ENCODE data around the gene METRN. TPM values are rescaled to one million over a fixed set of nuclear protein-coding genes. Genes with fewer than 3 reads are reported as not detected.
A peak's percentile ranks its signal among the peaks of the same experiment; 100 is the strongest.

METRN gene
- total and polyA plus RNA-seq, 10 donors = 7.2 to 31.9 (median 14.6) TPM

DNA sequence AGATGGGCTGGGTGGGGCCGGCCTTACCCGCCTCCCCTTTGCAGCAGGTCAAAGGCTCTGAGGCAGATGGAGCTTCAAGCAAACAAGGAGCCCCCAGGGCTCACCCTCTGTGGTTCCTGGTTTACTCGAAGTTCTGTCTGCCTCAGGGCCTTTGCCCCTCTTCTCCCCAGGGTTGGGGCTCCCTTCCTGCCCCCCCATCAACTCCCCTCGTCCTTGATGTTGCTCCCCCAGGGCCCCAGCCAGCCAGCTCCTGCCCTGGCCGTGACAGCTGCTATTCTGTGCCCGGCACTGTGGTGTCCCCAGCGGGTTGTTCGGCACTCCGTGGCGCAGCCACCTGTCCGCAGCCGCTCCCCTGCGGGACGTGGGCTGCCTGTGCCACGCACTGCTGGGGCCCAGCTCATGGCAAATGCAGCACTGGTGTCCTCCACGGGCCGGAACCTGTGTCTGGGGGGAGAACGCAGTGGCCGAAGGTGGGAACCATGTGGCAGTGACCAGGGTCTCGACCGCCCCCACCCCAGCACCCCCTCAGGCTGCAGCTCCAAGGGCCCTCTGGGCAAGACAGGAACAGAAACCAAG, 4.3 kb upstream of the METRN start:
- Histone ChIP-seq H3K36me3 (no peaks in the 10 kb centered on the region), H3K27ac (no peak overlapping the region), H3K4me3 (no peak overlapping the region), H3K27me3 (replicated peaks in 1 of 7) (peaks cover 8 to 98% (median 57%) of the 10 kb centered on the region in 7 donors), H3K9me3 (no peaks in the 10 kb centered on the region), H3K4me1 (peaks cover 4 to 46% (median 27%) of the 10 kb centered on the region in 6 donors)
- WGBS, 5 donors = 62 to 71% (median 69%) methylated on average over 14 to 21 of the region's 21 CpGs
- no peak for DNase-seq
- intact Hi-C loops (cut with DNase I; ENCODE audit: low total_unique reads) = loop anchor here (5.0 kb wide), 1 partner anchor 77 kb away; the partner anchor contains the start of genes CHTF18 and RPUSD1
- TF ChIP-seq POLR2AphosphoS5 (IDR thresholded peaks at IDR 0.05) (no peak), POLR2A (IDR thresholded peaks at IDR 0.05) (no peak), CTCF (IDR thresholded peaks at IDR 0.05 in 8 of 11, conservative IDR thresholded peaks at IDR 0.05 in 3 of 11) (no peak)

DNA sequence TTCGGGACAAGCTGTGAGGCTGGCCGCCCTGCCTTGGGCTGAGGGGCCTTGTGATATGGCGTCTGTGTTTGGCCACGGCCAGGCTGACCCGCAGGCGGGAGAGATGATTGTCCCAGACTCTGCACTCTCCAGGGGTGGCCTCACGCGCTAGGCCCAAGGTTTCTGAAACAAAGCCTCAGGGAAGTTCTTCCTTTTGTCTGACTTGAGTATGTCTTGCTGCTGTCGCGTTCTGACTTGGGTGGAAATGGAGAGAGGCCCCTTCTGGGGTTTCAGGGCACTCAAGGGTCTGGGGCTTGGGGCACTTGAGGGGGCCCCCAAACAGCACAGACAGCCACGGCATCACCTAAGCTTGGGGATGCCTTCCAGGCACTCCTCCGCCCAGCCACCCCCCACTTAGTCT, 3.8 kb upstream of the METRN start:
- Histone ChIP-seq H3K4me1 (peaks cover 4 to 49% (median 30%) of the 10 kb centered on the region in 6 donors), H3K36me3 (no peaks in the 10 kb centered on the region), H3K27ac (no peak overlapping the region), H3K4me3 (no peak overlapping the region), H3K9me3 (no peaks in the 10 kb centered on the region), H3K27me3 (replicated peaks in 1 of 7) (peaks cover 8 to 98% (median 58%) of the 10 kb centered on the region in 7 donors)
- 72 to 86% (median 77%) methylated on average over 9 to 12 of the region's 12 CpGs for WGBS, 5 donors
- intact Hi-C loops (cut with DNase I; ENCODE audit: low total_unique reads) = loop anchor here (5.0 kb wide), 1 partner anchor 76 kb away; the partner anchor contains the start of genes CHTF18 and RPUSD1
- TF ChIP-seq POLR2AphosphoS5 (IDR thresholded peaks at IDR 0.05) (no peak), CTCF (IDR thresholded peaks at IDR 0.05 in 8 of 11, conservative IDR thresholded peaks at IDR 0.05 in 3 of 11) (no peak), POLR2A (IDR thresholded peaks at IDR 0.05) (no peak)
- DNase-seq = no peak

GRCh38 chr16:711548-712320, 3.2 kb upstream of the METRN start:
- H3K4me1 ChIP-seq = peaks cover 4 to 49% (median 33%) of the 10 kb centered on the region in 6 donors
- no peak overlapping the region for H3K27ac ChIP-seq
- H3K9me3 ChIP-seq = no peaks in the 10 kb centered on the region
- peaks cover 8 to 98% (median 58%) of the 10 kb centered on the region in 7 donors for H3K27me3 ChIP-seq (replicated peaks in 1 of 7)
- peak; percentile 54 to 77 (median 67) for TF ChIP-seq POLR2AphosphoS5 (IDR thresholded peaks at IDR 0.05)
- TF ChIP-seq POLR2A (IDR thresholded peaks at IDR 0.05) = no peak
- peak; percentile 76 to 99 (median 95) for TF ChIP-seq CTCF (IDR thresholded peaks at IDR 0.05 in 8 of 11, conservative IDR thresholded peaks at IDR 0.05 in 3 of 11)
- peaks cover 0 to under 1% (median 0%) of the 10 kb centered on the region in 6 donors for H3K36me3 ChIP-seq
- no peak overlapping the region for H3K4me3 ChIP-seq
- 8 to 14% (median 12%) methylated on average over 17 to 25 of the region's 25 CpGs for WGBS, 5 donors
- DNase-seq = peak; percentile 96
- intact Hi-C loops (cut with DNase I; ENCODE audit: low total_unique reads) = loop anchor here (5.0 kb wide), 1 partner anchor 76 kb away; the partner anchor contains the start of genes CHTF18 and RPUSD1

Measured in spleen (tissue), 11 donors.